ENCODE results near the gene SPSB2. TPM values are rescaled to one million over a fixed set of nuclear protein-coding genes. Genes with fewer than 3 reads are reported as not detected.

SPSB2 gene
- total RNA-seq, 4 donors from 2014 or later: 4.1 to 6.5 (median 5.7) TPM

DNA sequence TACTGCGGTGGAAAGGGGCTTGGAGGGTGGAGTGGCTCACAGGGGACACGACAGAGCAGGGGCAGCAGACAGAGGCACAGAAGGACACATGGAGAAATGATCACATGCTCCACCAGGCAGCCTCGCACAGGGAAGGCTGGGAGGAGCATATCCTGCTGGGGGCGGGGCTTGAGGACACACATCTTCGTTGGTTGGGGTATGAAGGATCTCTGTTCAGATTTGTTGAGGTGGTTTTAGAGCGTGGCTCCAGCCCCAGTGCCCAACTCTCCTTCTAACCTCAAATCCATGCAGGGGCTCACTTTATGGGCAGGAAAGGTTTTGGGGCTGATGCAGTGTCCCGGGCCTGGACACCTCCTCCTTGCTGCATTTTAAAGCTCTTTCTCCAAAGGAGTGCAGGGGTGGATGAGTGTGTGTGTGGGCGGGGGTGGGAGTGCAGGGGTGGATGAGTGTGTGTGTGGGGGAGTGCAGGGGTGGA lies 45.6 kb downstream of the SPSB2 start:
- TF ChIP-seq, protein P1, sequence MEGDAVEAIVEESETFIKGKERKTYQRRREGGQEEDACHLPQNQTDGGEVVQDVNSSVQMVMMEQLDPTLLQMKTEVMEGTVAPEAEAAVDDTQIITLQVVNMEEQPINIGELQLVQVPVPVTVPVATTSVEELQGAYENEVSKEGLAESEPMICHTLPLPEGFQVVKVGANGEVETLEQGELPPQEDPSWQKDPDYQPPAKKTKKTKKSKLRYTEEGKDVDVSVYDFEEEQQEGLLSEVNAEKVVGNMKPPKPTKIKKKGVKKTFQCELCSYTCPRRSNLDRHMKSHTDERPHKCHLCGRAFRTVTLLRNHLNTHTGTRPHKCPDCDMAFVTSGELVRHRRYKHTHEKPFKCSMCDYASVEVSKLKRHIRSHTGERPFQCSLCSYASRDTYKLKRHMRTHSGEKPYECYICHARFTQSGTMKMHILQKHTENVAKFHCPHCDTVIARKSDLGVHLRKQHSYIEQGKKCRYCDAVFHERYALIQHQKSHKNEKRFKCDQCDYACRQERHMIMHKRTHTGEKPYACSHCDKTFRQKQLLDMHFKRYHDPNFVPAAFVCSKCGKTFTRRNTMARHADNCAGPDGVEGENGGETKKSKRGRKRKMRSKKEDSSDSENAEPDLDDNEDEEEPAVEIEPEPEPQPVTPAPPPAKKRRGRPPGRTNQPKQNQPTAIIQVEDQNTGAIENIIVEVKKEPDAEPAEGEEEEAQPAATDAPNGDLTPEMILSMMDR (IDR thresholded peaks at IDR 0.05): no peak
- ATAC-seq (ENCODE audit: low FRiP score): peak; percentile 31
- peak; percentile 65 for DNase-seq (ENCODE audit: low spot score)

DNA sequence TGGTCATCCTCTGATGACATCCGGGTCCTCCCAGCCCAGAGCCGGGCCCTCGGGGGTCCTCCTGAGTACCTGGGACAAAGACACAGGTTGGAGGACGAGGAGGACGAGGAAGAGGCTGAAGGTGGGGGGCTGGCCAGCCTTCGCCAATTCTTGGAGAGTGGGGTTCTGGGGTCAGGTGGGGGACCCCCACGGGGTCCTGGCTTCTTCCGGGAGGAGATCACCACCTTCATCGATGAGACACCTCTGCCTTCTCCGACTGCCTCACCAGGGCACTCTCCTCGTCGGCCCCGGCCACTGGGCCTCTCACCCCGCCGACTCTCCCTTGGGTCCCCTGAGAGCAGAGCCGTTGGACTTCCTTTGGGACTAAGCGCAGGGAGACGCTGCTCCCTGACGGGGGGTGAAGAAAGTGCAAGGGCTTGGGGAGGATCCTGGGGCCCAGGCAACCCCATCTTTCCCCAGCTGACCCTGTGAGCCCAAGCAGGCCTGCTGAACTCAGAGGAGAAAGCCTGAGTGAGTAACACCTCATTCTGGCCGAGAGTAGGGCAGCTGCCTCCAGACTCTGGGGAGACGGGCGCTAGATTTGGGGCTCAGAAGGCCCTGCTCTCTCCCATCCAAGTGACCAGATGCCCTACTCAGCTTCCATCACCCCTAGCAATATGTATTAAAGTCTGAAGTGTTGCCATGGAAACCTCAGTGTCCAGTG lies 46.2 kb downstream of the SPSB2 start:
- TF ChIP-seq, protein P1 (IDR thresholded peaks at IDR 0.05): no peak
- no peak for ATAC-seq (ENCODE audit: low FRiP score)
- no peak for DNase-seq (ENCODE audit: low spot score)

DNA sequence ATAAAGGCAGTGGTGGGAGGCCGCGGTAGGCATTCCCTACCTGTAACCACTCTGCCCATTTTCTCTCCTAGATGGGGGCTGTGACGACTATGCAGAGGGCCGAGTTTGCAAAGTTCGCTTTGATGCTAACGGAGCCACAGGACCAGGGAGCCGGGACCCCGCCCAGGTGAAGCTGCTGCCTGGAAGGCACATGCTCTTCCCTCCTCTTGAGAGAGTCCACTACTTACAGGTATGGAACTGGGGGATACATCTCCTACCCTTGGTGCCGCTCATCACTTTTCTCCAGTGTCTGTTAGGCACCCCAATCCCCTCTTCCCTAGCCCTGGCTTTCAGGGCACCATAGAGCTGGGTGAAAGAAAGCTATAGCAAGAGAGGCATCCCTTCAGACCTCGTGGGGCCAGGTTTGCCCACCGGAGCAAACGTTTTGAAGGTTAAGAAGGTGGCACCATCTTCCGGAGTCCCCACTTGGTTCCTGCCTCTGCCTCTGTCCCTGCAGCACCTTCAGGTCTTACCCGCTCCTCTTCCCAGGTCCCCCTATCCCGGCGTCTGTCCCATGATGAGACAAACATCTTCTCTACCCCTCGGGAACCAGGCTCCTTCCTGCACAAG lies 46.9 kb downstream of the SPSB2 start:
- ATAC-seq (ENCODE audit: low FRiP score) (no peak), DNase-seq (ENCODE audit: low spot score) (no peak)
- TF ChIP-seq, protein P1 (IDR thresholded peaks at IDR 0.05): no peak

DNA sequence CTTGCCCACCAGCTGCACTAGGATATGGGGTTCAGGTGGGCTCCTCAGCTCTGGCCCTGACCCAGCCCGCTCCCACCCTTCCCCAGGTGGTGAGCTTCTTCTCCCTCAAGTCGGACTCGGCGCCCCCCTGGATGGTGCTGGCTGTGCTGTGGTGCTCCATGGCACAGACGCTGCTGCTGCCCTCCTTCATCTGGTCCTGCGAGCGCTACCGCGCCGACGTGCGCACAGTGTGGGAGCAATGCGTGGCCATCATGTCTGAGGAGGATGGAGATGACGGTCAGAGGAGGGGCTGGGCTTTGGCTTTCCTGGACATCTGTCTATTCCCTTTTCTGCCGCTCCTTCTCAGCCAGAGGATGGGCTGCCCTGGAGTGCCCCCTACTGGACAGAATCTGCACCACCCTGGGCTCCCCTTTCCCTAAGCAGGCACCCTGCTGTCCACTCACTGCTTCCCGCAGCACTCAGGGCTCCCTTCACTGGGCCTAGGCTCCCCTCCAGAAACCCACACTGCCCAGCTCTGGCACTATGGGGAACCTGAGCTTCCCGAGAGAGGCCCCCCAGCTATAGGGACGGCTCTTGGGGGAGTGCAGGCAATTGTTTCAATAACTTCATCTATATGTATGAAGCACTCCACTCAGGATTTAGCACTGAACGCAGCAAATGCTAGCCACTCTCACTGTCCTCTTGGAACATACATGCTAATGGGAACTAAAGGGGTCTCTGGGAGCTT lies 47.5 kb downstream of the SPSB2 start:
- TF ChIP-seq, protein P1 (IDR thresholded peaks at IDR 0.05): peak in 2 of 3 donors; percentile 62 to 82
- ATAC-seq (ENCODE audit: low FRiP score): peak; percentile 63

DNA sequence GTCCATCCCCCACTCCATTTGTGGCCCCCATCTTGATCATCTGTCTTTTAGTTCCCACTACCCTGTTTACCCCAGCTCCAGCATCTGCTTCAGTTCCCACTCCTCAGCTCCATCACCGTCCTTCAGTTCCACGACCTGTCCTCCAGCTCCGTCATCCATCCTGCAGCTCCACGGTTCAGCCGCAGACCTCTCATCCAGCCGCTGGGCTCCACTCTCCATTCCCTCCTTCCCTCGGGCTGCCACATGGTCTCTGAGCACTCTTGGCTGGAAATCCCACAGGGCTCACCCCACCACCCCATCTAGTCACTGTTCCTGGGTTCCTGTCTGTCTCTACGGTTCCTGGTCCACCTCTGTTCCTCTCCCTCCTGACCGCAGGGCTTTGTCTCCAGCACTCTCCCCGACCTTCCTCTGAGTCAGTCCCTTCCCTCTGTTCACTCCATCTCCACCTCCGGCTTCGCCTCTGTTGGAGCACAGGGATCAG lies 48.2 kb downstream of the SPSB2 start:
- TF ChIP-seq, protein P1 (IDR thresholded peaks at IDR 0.05): no peak
- no peak for DNase-seq (ENCODE audit: low spot score)
- no peak for ATAC-seq (ENCODE audit: low FRiP score)

More for the DNA sequence above, 47.5 kb downstream of the SPSB2 start:
- peak; percentile 76 for DNase-seq (ENCODE audit: low spot score)

DNA sequence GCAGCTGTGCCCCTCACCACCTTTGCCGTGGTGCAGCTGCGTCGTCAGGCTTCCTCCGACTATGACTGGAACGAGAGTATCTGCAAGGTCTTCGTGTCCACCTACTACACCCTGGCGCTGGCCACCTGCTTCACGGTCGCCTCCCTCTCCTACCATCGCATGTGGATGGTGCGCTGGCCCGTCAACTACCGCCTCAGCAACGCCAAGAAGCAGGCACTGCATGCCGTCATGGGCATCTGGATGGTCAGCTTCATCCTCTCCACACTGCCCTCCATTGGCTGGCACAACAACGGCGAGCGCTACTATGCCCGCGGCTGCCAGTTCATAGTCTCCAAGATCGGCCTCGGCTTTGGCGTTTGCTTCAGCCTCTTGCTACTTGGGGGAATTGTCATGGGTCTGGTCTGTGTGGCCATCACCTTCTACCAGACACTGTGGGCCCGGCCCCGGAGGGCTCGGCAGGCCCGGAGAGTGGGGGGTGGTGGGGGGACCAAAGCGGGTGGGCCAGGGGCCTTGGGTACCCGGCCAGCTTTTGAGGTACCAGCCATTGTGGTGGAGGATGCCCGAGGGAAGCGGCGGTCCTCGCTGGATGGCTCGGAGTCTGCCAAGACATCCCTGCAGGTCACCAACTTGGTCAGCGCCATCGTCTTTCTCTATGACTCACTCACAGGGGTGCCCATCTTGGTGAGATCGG lies 48.9 kb downstream of the SPSB2 start:
- TF ChIP-seq, protein P1 (IDR thresholded peaks at IDR 0.05): no peak
- ATAC-seq (ENCODE audit: low FRiP score): no peak
- DNase-seq (ENCODE audit: low spot score): no peak

Measured in omental fat pad (tissue), 4 donors.